Measurements from ENCODE around the gene AKIP1.

GRCh38 chr11:8928981-8929615, 18.1 kb downstream of the AKIP1 start:
- TF ChIP-seq, protein P1, sequence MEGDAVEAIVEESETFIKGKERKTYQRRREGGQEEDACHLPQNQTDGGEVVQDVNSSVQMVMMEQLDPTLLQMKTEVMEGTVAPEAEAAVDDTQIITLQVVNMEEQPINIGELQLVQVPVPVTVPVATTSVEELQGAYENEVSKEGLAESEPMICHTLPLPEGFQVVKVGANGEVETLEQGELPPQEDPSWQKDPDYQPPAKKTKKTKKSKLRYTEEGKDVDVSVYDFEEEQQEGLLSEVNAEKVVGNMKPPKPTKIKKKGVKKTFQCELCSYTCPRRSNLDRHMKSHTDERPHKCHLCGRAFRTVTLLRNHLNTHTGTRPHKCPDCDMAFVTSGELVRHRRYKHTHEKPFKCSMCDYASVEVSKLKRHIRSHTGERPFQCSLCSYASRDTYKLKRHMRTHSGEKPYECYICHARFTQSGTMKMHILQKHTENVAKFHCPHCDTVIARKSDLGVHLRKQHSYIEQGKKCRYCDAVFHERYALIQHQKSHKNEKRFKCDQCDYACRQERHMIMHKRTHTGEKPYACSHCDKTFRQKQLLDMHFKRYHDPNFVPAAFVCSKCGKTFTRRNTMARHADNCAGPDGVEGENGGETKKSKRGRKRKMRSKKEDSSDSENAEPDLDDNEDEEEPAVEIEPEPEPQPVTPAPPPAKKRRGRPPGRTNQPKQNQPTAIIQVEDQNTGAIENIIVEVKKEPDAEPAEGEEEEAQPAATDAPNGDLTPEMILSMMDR (IDR thresholded peaks at IDR 0.05): no peak
- TF ChIP-seq MXD4 (CRISPR knock-in tag; IDR thresholded peaks at IDR 0.05; ENCODE audit: borderline replicate concordance) (no peak), ATF6 (CRISPR knock-in tag; IDR thresholded peaks at IDR 0.05) (no peak), NFE2L1 (CRISPR knock-in tag; IDR thresholded peaks at IDR 0.05) (no peak), ATF3 (CRISPR knock-in tag; conservative IDR thresholded peaks at IDR 0.05) (no peak), AFF4 (CRISPR knock-in tag; IDR thresholded peaks at IDR 0.05; ENCODE audit: borderline replicate concordance) (no peak), CREM (CRISPR knock-in tag; IDR thresholded peaks at IDR 0.05) (no peak), ZNF423 (CRISPR knock-in tag; IDR thresholded peaks at IDR 0.05) (no peak)
- TF ChIP-seq, protein P2, sequence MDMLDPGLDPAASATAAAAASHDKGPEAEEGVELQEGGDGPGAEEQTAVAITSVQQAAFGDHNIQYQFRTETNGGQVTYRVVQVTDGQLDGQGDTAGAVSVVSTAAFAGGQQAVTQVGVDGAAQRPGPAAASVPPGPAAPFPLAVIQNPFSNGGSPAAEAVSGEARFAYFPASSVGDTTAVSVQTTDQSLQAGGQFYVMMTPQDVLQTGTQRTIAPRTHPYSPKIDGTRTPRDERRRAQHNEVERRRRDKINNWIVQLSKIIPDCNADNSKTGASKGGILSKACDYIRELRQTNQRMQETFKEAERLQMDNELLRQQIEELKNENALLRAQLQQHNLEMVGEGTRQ (CRISPR knock-in tag; IDR thresholded peaks at IDR 0.05): no peak
